Fibroblast of mammary gland (primary cell): ENCODE data around the gene PABPC3.

Experiments
- DNase-seq: peaks from one replicate; pipeline ENCODE4 v3.0.0-alpha.2; 2010; ENCODE audit warnings: low read depth
- H3K4me3 ChIP-seq: 2 replicates; pipeline ENCODE4 v1.5.1; 2011; ENCODE audit warnings: low read depth, mild to moderate bottlenecking, low read length, moderate library complexity; ENCODE audit not compliant: control insufficient read depth
- CTCF ChIP-seq: conservative IDR thresholded peaks from 2 replicates; pipeline ENCODE4 v1.5.1; 2011; ENCODE audit warnings: low read depth, low read length, inconsistent platforms; ENCODE audit not compliant: control insufficient read depth, insufficient read depth

PABPC3 gene

DNA sequence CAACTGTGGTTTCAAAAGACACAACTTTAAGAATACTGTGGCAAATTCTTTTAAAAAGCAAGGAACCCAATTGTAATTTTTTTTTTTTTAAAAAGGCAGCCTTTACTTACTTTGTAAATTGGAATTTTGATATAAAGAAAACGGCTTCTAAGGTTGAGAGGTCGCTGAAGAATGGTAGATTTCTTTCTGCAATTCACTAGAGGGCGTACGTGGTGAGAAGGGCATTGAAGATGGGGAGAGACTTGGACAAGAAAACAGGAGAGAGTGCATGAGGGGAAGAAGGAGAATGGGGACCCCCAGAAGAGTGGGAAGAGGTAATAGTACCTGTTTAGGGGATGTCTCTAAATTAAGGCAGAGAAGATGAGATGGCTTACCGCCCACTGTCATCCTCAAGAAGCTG is 33.5 kb upstream of the PABPC3 start:
- no peak for DNase-seq
- no peak for TF ChIP-seq CTCF
- no peak overlapping the region for H3K4me3 ChIP-seq

DNA sequence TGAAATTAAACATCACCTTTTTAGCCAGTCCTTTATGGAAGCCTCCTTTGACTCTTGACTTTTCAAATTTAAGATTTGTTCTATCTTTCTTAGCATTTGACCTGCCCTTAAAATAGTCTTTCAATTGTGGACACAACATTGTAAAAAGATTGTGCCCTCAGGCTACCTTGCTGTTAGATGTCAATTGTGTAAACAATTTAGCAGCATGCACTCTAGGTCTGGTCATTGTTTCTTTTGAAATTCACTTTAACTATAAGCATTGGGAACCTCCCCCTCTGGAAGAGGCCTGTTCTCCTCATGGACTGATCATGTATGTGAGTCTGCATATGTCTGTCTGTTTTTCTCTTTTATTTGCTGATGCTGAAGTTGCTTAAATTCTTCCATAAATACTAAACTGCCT is 31.5 kb upstream of the PABPC3 start:
- DNase-seq: no peak
- H3K4me3 ChIP-seq: no peak overlapping the region
- TF ChIP-seq CTCF: no peak

DNA sequence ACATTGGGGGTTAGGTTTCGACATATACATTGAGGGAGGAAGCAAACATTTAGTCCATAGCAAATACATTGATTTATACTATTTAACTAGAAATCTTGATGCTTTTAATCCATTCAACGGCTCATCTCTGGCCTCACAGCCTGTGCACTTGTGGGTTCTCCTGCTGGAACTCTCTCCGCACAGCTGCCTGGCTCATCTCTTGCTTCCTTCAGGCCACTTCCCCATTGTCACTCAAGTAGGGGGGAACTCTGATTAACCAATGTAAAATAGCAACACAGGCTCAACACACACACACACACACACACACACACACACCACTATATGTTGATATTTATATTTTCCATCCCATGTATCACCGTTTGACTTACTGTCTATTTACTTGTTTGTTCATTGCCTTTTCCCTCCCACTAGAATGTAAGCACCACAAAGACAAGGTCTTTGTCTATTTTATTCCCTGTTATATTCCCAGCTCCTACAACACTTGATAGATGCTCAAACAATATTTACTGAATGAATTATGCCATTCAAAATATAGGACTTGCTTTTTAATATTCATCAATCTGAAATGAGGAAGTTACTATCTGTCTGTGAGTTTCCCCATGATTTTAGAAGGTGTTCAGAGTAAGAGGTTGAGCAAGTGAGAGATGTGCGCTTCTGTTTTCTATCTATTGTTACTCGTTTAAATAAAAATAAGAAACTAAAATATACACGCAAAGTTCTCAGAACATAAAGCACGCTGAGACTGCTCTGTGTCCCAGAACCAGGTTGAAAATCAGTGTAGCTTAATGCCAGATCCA is 29.8 kb upstream of the PABPC3 start:
- DNase-seq: no peak
- no peak for TF ChIP-seq CTCF
- no peak overlapping the region for H3K4me3 ChIP-seq

DNA sequence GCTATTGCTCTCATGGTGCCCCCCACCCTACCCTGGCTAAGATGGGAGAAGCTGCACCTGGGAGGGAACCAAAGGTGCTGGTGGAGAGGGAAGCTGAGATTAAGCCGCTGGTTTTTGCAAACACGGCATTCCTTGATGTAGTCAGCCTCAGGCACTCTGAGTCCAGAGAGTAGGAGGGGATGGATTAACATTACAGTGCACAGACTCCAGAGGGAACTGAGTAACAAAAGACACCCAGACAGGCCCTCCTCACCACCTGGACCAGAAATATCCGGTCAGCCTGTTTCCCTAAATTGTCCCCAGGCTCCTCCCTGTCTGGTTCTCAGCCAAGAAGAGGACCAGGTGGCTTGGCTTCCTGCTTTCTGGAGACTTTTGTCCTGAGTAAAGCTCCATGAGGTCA is 28.9 kb upstream of the PABPC3 start:
- H3K4me3 ChIP-seq: no peak overlapping the region
- DNase-seq: no peak
- TF ChIP-seq CTCF: no peak

DNA sequence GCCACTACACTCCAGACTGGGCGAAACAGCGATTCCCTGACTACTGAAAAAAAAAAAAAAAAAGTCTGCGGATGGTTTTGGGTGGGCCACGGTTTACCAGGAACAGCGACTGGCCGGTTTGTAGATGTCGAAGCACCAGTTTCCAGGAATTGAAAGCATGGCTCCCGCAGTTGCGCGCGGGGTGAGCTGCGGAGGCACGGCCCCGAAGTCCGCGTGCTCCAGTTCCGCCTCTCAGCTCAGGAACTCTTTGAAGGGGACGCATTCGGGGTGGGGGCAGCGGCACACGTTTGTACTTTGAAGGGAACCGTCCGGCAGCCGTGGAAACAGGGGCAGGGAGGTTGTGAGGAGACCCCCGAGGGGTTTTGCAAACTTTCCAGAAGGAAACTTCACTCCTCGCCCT is 27.1 kb upstream of the PABPC3 start:
- TF ChIP-seq CTCF: no peak
- no peak overlapping the region for H3K4me3 ChIP-seq
- DNase-seq: no peak

- DNase-seq: no peak
- TF ChIP-seq CTCF: no peak
- no peak overlapping the region for H3K4me3 ChIP-seq
These were observed 26.7 kb upstream of the PABPC3 start for GRCh38 chr13:25069236-25069635.
